IPS DF 6.9 (cell line): ENCODE data around the gene NDUFB10.

ENCODE experiments used
- DNase-seq: peaks from one replicate; pipeline ENCODE4 v3.0.0-alpha.2; 2013; ENCODE audit warnings: low read depth, low spot score
- H3K27ac ChIP-seq: one replicate; pipeline ENCODE4 v1.5.1; 2013; ENCODE audit warnings: low read length, control low read depth
- H3K27me3 ChIP-seq: 2 replicates; pipeline ENCODE4 v1.6.1; 2013; ENCODE audit warnings: mild to moderate bottlenecking, low read length; ENCODE audit not compliant: control insufficient read depth, insufficient read depth
- H3K36me3 ChIP-seq: 2 replicates; pipeline ENCODE4 v1.6.1; 2013; ENCODE audit warnings: low read length; ENCODE audit not compliant: control insufficient read depth, insufficient read depth
- H3K4me1 ChIP-seq: 2 replicates; pipeline ENCODE4 v1.6.1; 2013; ENCODE audit warnings: low read length; ENCODE audit not compliant: control insufficient read depth, insufficient read depth
- H3K4me3 ChIP-seq: 2 replicates; pipeline ENCODE4 v1.5.1; 2013; ENCODE audit warnings: mild to moderate bottlenecking, low read length
- H3K9me3 ChIP-seq: 2 replicates; pipeline ENCODE4 v1.6.1; 2013; ENCODE audit warnings: low read length, inconsistent platforms; ENCODE audit not compliant: control insufficient read depth, insufficient read depth
- WGBS: extraction: QIAGEN DNeasy Blood & Tissue Kit; methylation state at CpG from one replicate; pipeline ENCODE4 v1.1.7; 2013; ENCODE audit warnings: mixed read lengths, missing lambda C conversion rate; ENCODE audit not compliant: insufficient read length, insufficient coverage; 5-methylcytosine and 5-hydroxymethylcytosine counted together

Gene NDUFB10

GRCh38 chr16:1980030-1980769, 20.9 kb downstream of the NDUFB10 start:
- no CpG with 5 or more reads among the region's 53 CpGs for WGBS
- Histone ChIP-seq H3K9me3 (no peaks in the 10 kb centered on the region), H3K27me3 (peaks cover 11% of the 10 kb centered on the region; the same call in 1 of the 2 replicates), H3K27ac (no peak overlapping the region), H3K4me3 (peak overlapping the region; percentile 25; the same call in 1 of the 2 replicates), H3K36me3 (peaks cover 30% of the 10 kb centered on the region), H3K4me1 (peaks cover 3% of the 10 kb centered on the region; the same call in 1 of the 2 replicates)
- DNase-seq: no peak

GRCh38 chr16:1980770-1981087, 21.4 kb downstream of the NDUFB10 start:
- WGBS: no CpG with 5 or more reads among the region's 16 CpGs
- peaks cover 3% of the 10 kb centered on the region; the same call in 1 of the 2 replicates for H3K4me1 ChIP-seq

DNA sequence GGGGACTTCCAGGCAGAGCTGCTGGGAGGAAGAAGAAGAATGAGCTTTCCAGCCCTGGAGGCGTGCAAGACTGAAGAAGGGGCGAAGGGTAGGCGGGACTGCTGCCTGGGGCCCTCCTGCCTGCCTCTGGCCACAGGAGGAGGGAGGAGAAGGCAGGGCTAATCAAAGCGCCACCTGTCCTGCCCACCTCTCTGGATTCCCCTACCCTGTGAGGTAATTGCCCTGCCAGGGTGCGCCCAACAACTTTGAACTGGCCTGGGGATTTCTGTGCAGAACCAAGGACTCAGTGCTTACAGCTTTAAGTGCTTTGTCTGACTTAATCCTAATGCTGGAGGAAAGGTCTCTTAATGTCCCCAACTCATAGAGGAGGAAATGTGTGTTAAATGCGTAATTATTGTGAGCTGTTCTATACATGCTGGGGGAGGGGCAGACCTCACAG, 22.1 kb downstream of the NDUFB10 start, which contains the start of gene NOXO1:
Gene NOXO1 (minus strand): TSS at position 72 of the 439 bp plus-strand sequence. CDS start 290 bp downstream, outside the sequence.
- WGBS: no CpG with 5 or more reads among the region's 6 CpGs
- no peaks in the 10 kb centered on the region for H3K9me3 ChIP-seq
- DNase-seq: no peak
- peaks cover 11% of the 10 kb centered on the region; the same call in 1 of the 2 replicates for H3K27me3 ChIP-seq
- H3K27ac ChIP-seq: no peak within 1 kb of the TSS
- peak within 1 kb of the TSS; percentile 25; the same call in 1 of the 2 replicates for H3K4me3 ChIP-seq
- peaks cover 26% of the 10 kb centered on the region for H3K36me3 ChIP-seq
- peaks cover 3% of the 10 kb centered on the region; the same call in 1 of the 2 replicates for H3K4me1 ChIP-seq

More at GRCh38 chr16:1980770-1981087, 21.4 kb downstream of the NDUFB10 start:
- Histone ChIP-seq H3K9me3 (no peaks in the 10 kb centered on the region), H3K4me3 (no peak overlapping the region), H3K27ac (no peak overlapping the region), H3K36me3 (peaks cover 28% of the 10 kb centered on the region), H3K27me3 (peaks cover 11% of the 10 kb centered on the region; the same call in 1 of the 2 replicates)
- DNase-seq: no peak

GRCh38 chr16:1982013-1982433, 22.7 kb downstream of the NDUFB10 start:
- Histone ChIP-seq H3K27me3 (peaks cover 11% of the 10 kb centered on the region; the same call in 1 of the 2 replicates), H3K9me3 (no peaks in the 10 kb centered on the region), H3K27ac (no peak overlapping the region), H3K4me1 (peaks cover 3% of the 10 kb centered on the region; the same call in 1 of the 2 replicates), H3K4me3 (no peak overlapping the region), H3K36me3 (peaks cover 21% of the 10 kb centered on the region)
- no CpG with 5 or more reads among the region's 5 CpGs for WGBS
- no peak for DNase-seq

DNA sequence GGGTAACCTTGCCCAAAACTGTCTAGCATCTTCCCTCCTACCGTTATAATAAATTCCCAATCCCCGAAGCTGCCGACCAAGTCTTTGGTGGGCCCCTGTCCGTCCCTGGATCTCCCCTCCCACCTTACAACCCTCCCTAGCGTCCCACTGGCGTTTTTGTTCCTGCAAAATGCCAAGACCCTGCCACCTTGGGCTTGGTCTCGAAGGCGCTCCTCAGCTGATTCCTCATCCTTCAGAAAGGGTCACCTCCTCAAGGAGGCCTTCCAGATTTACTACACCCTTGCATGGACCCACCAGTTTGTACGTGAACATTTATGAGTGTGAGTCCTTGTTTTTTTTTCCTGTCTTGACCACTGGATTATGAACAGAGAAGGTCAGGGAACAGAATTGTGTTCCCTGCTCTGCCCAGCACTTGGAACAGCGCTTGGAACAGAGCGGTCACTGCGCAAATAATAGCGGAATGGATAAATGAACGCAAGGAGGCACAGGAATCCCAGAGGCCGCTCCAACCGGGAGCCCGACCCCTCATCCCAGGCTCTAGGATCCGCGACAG, 23.7 kb downstream of the NDUFB10 start:
- peaks cover 11% of the 10 kb centered on the region; the same call in 1 of the 2 replicates for H3K27me3 ChIP-seq
- H3K36me3 ChIP-seq: peaks cover 10% of the 10 kb centered on the region
- WGBS: no CpG with 5 or more reads among the region's 19 CpGs
- H3K4me3 ChIP-seq: no peak overlapping the region; the same call in 1 of the 2 replicates
- no peak overlapping the region for H3K27ac ChIP-seq
- no peaks in the 10 kb centered on the region for H3K9me3 ChIP-seq
- H3K4me1 ChIP-seq: peaks cover 3% of the 10 kb centered on the region; the same call in 1 of the 2 replicates
- no peak for DNase-seq

GRCh38 chr16:1983544-1984346, 24.4 kb downstream of the NDUFB10 start, which contains the start of gene GFER:
Gene GFER (plus strand): TSS chr16:1984193. CDS start chr16:1984219, 26 bp downstream.
- no CpG with 5 or more reads among the region's 109 CpGs for WGBS
- Histone ChIP-seq H3K4me3 (peak within 1 kb of the TSS; percentile 68), H3K4me1 (0 out of 2 replicates have a peak, but pooled peaks cover 3% of the 10 kb centered on the region), H3K36me3 (peaks cover 9% of the 10 kb centered on the region), H3K27ac (no peak within 1 kb of the TSS), H3K9me3 (no peaks in the 10 kb centered on the region), H3K27me3 (peaks cover 11% of the 10 kb centered on the region; the same call in 1 of the 2 replicates)
- peak; percentile 78 for DNase-seq

- H3K4me1 ChIP-seq: peaks cover 7% of the 10 kb centered on the region; the same call in 1 of the 2 replicates
- H3K27ac ChIP-seq: no peak overlapping the region
- no peak for DNase-seq
- peaks cover 9% of the 10 kb centered on the region for H3K36me3 ChIP-seq
- H3K4me3 ChIP-seq: peak overlapping the region; percentile 68
- no peaks in the 10 kb centered on the region for H3K9me3 ChIP-seq
- no CpG with 5 or more reads among the region's 58 CpGs for WGBS
- H3K27me3 ChIP-seq: peaks cover 11% of the 10 kb centered on the region; the same call in 1 of the 2 replicates
These were observed 25.2 kb downstream of the NDUFB10 start for GRCh38 chr16:1984347-1985225.

DNA sequence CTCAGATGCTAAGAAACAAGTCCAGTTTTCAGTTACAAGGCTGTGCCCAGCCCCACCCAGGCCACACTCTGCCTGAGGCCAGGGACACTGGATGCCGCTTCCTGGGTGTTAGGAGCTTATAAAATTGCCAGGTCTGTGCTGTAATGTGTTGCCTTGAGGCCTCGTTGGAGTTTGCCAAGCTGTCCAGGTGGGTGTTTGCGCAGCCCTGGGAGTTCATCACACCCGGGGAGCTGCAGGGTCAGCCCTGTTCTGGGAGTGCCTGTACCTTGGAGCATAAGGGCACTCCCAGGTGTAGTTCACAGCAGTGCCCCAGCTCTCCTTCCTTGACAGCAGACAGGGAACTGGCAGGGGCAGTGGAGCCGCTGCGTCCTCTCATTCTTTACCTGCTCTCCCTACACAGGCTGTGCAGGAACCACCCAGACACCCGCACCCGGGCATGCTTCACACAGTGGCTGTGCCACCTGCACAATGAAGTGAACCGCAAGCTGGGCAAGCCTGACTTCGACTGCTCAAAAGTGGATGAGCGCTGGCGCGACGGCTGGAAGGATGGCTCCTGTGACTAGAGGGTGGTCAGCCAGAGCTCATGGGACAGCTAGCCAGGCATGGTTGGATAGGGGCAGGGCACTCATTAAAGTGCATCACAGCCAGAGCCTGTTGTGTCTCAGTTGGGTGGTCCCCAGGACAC, 26.3 kb downstream of the NDUFB10 start:
- Histone ChIP-seq H3K4me3 (no peak overlapping the region), H3K27ac (no peak overlapping the region), H3K4me1 (peaks cover 6% of the 10 kb centered on the region; the same call in 1 of the 2 replicates)

DNA sequence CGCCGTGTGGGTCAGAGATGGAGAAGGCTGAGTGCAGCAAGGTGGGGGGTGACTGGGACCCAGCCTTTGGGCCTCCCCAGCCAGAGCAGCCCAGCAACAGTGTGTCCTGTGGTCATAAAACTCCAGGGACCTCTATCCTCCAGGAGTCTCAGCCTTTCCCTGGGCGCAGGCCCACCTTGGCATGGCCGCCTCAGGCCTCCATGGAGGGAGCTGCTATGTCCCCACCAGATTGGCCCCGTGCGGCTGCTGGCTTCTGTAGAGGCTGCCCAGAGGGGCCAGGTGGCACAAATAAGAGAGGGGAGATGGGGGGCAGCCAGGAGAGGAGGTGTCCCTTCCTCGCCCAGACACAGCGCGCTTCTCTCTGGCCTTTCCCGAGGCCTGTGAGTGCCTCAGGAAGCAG, 27.9 kb downstream of the NDUFB10 start:
- H3K27me3 ChIP-seq: peaks cover 6% of the 10 kb centered on the region; the same call in 1 of the 2 replicates
- WGBS: no CpG with 5 or more reads among the region's 10 CpGs
- H3K4me3 ChIP-seq: no peak overlapping the region
- no peak overlapping the region for H3K27ac ChIP-seq
- H3K9me3 ChIP-seq: no peaks in the 10 kb centered on the region
- H3K4me1 ChIP-seq: peaks cover 9% of the 10 kb centered on the region
- no peak for DNase-seq
- H3K36me3 ChIP-seq: peaks cover 9% of the 10 kb centered on the region

More for the DNA sequence above, 26.3 kb downstream of the NDUFB10 start:
- H3K27me3 ChIP-seq: peaks cover 10% of the 10 kb centered on the region; the same call in 1 of the 2 replicates
- peaks cover 9% of the 10 kb centered on the region for H3K36me3 ChIP-seq
- no peak for DNase-seq
- no CpG with 5 or more reads among the region's 14 CpGs for WGBS
- H3K9me3 ChIP-seq: no peaks in the 10 kb centered on the region
